HG03135 (cell line): ENCODE results near the gene CYREN.
"Not testable (repeated sequence)": the region's sequence is repeated elsewhere in the genome, so short reads cannot be mapped to it uniquely, and the experiment has no call there.

Experiments used
- ATAC-seq: cut with Tn5 transposase; IDR thresholded peaks from one replicate; pipeline ENCODE4 v1.9.1; 2021; ENCODE audit warnings: mild to moderate bottlenecking, moderate library complexity; ENCODE audit not compliant: unreplicated experiment

CYREN gene

GRCh38 chr7:135160858-135161653 is 9.5 kb downstream of the CYREN start:
- ATAC-seq: no peak

- no peak for ATAC-seq
Measured at GRCh38 chr7:135160098-135160857, 10.2 kb downstream of the CYREN start.

GRCh38 chr7:135159359-135160085 is 11.0 kb downstream of the CYREN start:
- ATAC-seq: no peak

GRCh38 chr7:135158874-135159273 is 11.6 kb downstream of the CYREN start:
- no peak for ATAC-seq

GRCh38 chr7:135158141-135158655 is 12.3 kb downstream of the CYREN start:
- ATAC-seq: no peak

GRCh38 chr7:135156290-135156689 is 14.2 kb downstream of the CYREN start:
- ATAC-seq: no peak

- no peak for ATAC-seq
Measured at GRCh38 chr7:135154734-135155133, 15.8 kb downstream of the CYREN start.

GRCh38 chr7:135152442-135152841 is 18.1 kb downstream of the CYREN start:
- ATAC-seq: no peak

GRCh38 chr7:135151533-135151932 is 19.0 kb downstream of the CYREN start:
- no peak for ATAC-seq

- no peak for ATAC-seq
Measured at GRCh38 chr7:135151132-135151531, 19.4 kb downstream of the CYREN start.

- ATAC-seq: no peak
Measured at GRCh38 chr7:135150072-135150782, 20.3 kb downstream of the CYREN start.

- peak; percentile 72 for ATAC-seq
Measured at GRCh38 chr7:135147899-135148721, 22.4 kb downstream of the CYREN start, which contains the start of gene TMEM140. Gene TMEM140, plus strand, starts transcription at chr7:135148072. Its CDS starts 16,370 bp downstream, at chr7:135164442.

GRCh38 chr7:135147341-135147898 is 23.1 kb downstream of the CYREN start:
- ATAC-seq: peak; percentile 20

GRCh38 chr7:135143885-135144668 is 26.4 kb downstream of the CYREN start:
- no peak for ATAC-seq

GRCh38 chr7:135129579-135129978 is 40.9 kb downstream of the CYREN start:
- no peak for ATAC-seq

GRCh38 chr7:135128931-135129330 is 41.6 kb downstream of the CYREN start:
- no peak for ATAC-seq

GRCh38 chr7:135124631-135125030 is 45.9 kb downstream of the CYREN start:
- not testable (repeated sequence) for ATAC-seq

- ATAC-seq: no peak
Measured at GRCh38 chr7:135121868-135122267, 48.6 kb downstream of the CYREN start.

GRCh38 chr7:135117096-135117495 is 53.4 kb downstream of the CYREN start:
- ATAC-seq: no peak
